ENCODE data around the gene INAFM2. TPM values are rescaled to one million over a fixed set of nuclear protein-coding genes. Genes with fewer than 3 reads are reported as not detected.

INAFM2 gene
- total RNA-seq, 1 experiment from 2014 or later: 15.8 TPM

GRCh38 chr15:40282869-40283614 lies 40.5 kb upstream of the INAFM2 start, which contains the start of gene ANKRD63:
ANKRD63 (minus strand) TSS chr15:40283064; CDS start chr15:40282586, 478 bp downstream.
- H3K36me3 ChIP-seq (replicated peaks; ENCODE audit: control insufficient read depth, insufficient read depth, low read length): no peaks in the 10 kb centered on the region
- H3K27me3 ChIP-seq (ENCODE audit: control insufficient read depth, insufficient read depth, low read length): peaks cover 54% of the 10 kb centered on the region
- peak; percentile 87 for DNase-seq
- peak within 1 kb of the TSS; percentile 50 for H3K4me3 ChIP-seq (ENCODE audit: insufficient read depth, low read depth, low read length)

DNA sequence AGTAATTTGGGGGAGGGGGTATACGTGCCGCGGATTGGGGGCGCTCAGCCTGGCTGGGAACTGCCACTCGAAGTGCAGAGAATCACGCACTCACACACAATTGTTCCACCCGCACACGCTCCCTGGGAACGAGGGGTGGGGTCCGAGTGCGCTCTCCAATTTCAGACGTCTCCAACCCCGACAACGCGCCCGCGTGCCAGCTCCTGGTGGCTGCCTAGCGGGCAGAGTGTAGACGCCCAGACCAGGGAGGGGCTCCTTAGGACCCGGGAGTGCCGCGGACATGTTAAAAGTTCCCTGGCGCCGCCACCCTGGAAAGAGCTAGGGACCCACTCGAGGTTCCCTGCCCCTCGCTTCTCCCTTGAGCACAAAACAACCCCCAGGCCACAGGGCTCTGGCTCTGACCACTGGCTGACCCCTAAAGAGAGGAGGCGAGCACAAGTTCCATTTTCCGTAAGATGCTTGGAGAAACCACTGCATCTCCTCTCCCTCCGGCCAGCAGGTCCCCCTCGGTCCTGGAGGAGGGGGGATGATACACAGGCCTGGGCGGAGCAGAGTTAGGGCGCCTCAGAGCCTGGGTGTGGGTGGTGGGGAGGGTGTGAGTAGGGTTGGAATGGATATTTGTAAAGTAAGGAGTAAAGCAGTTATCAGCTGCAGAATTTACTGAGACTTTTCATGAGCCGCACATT lies 39.7 kb upstream of the INAFM2 start:
- H3K4me3 ChIP-seq (ENCODE audit: insufficient read depth, low read depth, low read length): peak overlapping the region; percentile 50
- peaks cover 52% of the 10 kb centered on the region for H3K27me3 ChIP-seq (ENCODE audit: control insufficient read depth, insufficient read depth, low read length)
- no peaks in the 10 kb centered on the region for H3K36me3 ChIP-seq (replicated peaks; ENCODE audit: control insufficient read depth, insufficient read depth, low read length)
- peak; percentile 84 for DNase-seq

DNA sequence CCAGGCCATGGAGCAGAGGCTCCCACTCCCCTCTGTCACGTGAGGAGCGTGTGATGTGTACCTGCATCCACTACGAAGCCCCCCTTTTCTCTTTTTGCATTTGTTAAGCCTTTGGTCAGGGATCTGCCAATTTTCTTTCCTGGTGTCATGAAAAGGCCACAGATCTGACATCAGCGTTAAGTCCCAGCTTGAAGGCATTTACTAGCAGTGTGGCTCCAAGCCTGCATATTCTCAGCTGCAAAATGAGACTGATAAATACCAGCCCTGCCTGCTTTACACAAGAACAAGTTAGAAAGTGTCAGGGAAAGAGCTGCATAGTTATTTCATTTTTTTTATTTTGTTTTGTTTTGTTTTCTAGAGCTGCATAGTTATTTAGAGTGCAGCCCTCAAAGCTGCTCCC lies 38.3 kb upstream of the INAFM2 start:
- Histone ChIP-seq H3K36me3 (replicated peaks; ENCODE audit: control insufficient read depth, insufficient read depth, low read length) (no peaks in the 10 kb centered on the region), H3K27me3 (ENCODE audit: control insufficient read depth, insufficient read depth, low read length) (peaks cover 47% of the 10 kb centered on the region), H3K4me3 (ENCODE audit: insufficient read depth, low read depth, low read length) (no peak overlapping the region)
- no peak for DNase-seq

DNA sequence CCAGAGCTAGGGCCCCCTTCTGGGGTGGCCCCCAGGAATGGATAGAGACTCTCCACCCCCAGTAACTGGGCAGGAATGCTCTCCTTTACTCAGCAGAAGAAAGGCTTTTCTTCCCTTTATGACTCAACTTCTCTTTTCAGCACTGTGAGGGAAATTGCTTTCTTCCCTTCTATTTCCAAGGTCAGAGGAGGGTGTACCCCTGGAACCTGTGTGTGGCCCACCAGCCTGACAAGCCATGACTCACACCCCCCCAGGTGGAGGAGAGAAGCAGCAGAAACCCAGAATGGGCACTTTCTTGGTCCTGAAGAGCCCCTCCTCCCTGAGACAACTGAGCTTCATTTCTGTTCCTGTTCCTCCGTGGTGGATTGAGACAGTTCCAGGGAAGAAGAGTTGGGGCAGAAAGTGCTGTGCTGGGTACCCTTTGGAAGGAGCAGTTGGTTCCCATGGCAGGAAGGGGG lies 37.9 kb upstream of the INAFM2 start:
- Histone ChIP-seq H3K36me3 (replicated peaks; ENCODE audit: control insufficient read depth, insufficient read depth, low read length) (no peaks in the 10 kb centered on the region), H3K4me3 (ENCODE audit: insufficient read depth, low read depth, low read length) (no peak overlapping the region), H3K27me3 (ENCODE audit: control insufficient read depth, insufficient read depth, low read length) (peaks cover 47% of the 10 kb centered on the region)
- DNase-seq: no peak

DNA sequence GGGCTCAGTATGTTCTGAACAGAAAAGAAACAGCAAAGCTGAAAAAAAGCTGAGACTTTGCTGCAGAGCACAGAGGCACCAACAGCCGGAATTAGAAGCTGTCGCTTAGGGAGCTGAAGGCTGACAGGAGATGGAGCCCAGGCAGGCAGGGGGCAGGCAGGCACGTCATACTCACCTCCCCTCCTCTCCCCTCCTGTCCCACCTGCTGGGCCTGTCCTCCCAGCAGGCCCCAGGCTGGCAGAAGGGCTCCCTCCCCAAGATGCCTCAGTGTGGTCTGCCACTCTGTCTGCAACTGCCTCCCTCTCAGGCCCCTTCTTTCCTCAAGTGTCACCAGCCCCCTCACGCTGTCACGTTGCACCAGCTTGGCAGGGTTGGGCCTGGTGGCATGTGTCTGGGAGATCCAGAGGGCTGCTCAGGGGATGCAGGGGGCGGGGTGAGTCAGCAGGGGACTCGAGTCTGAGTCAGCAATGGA lies 37.4 kb upstream of the INAFM2 start:
- peaks cover 45% of the 10 kb centered on the region for H3K27me3 ChIP-seq (ENCODE audit: control insufficient read depth, insufficient read depth, low read length)
- no peak for DNase-seq
- no peaks in the 10 kb centered on the region for H3K36me3 ChIP-seq (replicated peaks; ENCODE audit: control insufficient read depth, insufficient read depth, low read length)
- H3K4me3 ChIP-seq (ENCODE audit: insufficient read depth, low read depth, low read length): no peak overlapping the region

DNA sequence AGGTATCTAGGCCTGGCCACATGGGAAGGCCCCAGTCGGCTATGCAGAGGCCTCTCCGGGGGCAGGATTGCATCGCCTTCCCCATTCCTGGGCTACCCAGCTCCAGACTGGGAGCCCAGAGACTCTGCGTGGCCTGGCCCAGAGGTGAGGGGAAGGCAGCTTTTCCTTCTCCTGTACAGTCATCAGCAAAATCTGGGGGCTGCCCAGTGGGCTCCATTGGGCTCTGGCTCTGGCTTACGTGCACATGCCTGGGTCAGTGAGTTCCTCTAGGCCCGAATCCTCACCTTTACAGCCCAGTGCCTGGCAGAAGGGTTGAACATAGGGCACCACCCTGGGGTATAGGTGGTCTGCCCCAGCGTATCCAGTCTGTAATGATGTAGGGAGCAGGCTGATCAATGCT lies 36.7 kb upstream of the INAFM2 start:
- no peaks in the 10 kb centered on the region for H3K36me3 ChIP-seq (replicated peaks; ENCODE audit: control insufficient read depth, insufficient read depth, low read length)
- no peak for DNase-seq
- H3K4me3 ChIP-seq (ENCODE audit: insufficient read depth, low read depth, low read length): no peak overlapping the region
- H3K27me3 ChIP-seq (ENCODE audit: control insufficient read depth, insufficient read depth, low read length): peaks cover 45% of the 10 kb centered on the region

DNA sequence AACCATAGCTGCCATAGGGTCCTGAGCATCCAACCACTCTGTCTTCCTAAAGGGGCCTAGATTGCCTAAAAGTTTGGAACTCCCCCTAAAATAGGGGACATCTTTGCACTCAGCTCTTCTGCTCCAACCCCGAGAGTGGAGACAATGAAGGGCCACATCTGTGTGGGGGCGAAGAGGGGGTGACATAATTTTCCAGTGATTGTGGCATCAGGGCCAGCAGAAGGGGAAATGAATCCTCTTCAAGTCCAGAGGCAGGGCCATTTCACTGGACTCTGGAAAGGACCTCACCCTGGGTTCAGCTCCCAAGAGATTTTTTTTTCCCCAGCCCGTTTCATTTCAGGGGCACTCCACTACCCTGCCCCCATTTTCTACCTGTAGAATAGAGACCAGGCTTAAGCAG lies 36.0 kb upstream of the INAFM2 start:
- no peak for DNase-seq
- no peaks in the 10 kb centered on the region for H3K36me3 ChIP-seq (replicated peaks; ENCODE audit: control insufficient read depth, insufficient read depth, low read length)
- H3K4me3 ChIP-seq (ENCODE audit: insufficient read depth, low read depth, low read length): no peak overlapping the region
- peaks cover 46% of the 10 kb centered on the region for H3K27me3 ChIP-seq (ENCODE audit: control insufficient read depth, insufficient read depth, low read length)

- H3K36me3 ChIP-seq (replicated peaks; ENCODE audit: control insufficient read depth, insufficient read depth, low read length): no peaks in the 10 kb centered on the region
- no peak overlapping the region for H3K4me3 ChIP-seq (ENCODE audit: insufficient read depth, low read depth, low read length)
- H3K27me3 ChIP-seq (ENCODE audit: control insufficient read depth, insufficient read depth, low read length): peaks cover 46% of the 10 kb centered on the region
- no peak for DNase-seq
Observed at GRCh38 chr15:40287968-40288367, 35.5 kb upstream of the INAFM2 start.

- Histone ChIP-seq H3K36me3 (replicated peaks; ENCODE audit: control insufficient read depth, insufficient read depth, low read length) (no peaks in the 10 kb centered on the region), H3K27me3 (ENCODE audit: control insufficient read depth, insufficient read depth, low read length) (peaks cover 38% of the 10 kb centered on the region)
- DNase-seq: no peak
Observed at GRCh38 chr15:40289140-40289775, 34.2 kb upstream of the INAFM2 start.

GRCh38 chr15:40290545-40290917 lies 33.0 kb upstream of the INAFM2 start:
- H3K36me3 ChIP-seq (replicated peaks; ENCODE audit: control insufficient read depth, insufficient read depth, low read length): no peaks in the 10 kb centered on the region
- no peak overlapping the region for H3K4me3 ChIP-seq (ENCODE audit: insufficient read depth, low read depth, low read length)
- peaks cover 33% of the 10 kb centered on the region for H3K27me3 ChIP-seq (ENCODE audit: control insufficient read depth, insufficient read depth, low read length)
- no peak for DNase-seq

More at GRCh38 chr15:40289140-40289775, 34.2 kb upstream of the INAFM2 start:
- no peak overlapping the region for H3K4me3 ChIP-seq (ENCODE audit: insufficient read depth, low read depth, low read length)

- H3K36me3 ChIP-seq (replicated peaks; ENCODE audit: control insufficient read depth, insufficient read depth, low read length): no peaks in the 10 kb centered on the region
- peak overlapping the region; percentile 38 for H3K4me3 ChIP-seq (ENCODE audit: insufficient read depth, low read depth, low read length)
- H3K27me3 ChIP-seq (ENCODE audit: control insufficient read depth, insufficient read depth, low read length): peaks cover 33% of the 10 kb centered on the region
- peak; percentile 90 for DNase-seq
Observed at GRCh38 chr15:40290918-40291574, 32.4 kb upstream of the INAFM2 start.

DNA sequence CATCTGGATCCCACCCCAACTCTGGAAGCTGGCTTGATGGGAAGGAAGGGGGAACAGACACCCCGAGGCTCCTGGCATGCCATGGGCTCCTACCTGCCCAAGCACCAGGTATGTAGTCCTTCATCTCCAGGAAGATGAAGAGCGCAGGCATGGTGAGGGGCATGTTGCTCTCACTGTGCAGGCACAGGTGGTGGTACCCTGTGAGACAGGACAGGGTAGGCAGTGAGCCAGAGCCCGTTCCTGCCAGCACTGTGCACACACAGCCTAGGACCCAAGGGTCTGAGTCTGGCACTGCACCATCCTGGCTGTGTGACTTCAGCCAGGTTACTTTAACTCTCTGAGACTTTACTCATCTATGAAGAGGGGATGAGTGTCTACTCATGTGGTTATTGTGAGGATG lies 31.2 kb upstream of the INAFM2 start:
- peaks cover 33% of the 10 kb centered on the region for H3K27me3 ChIP-seq (ENCODE audit: control insufficient read depth, insufficient read depth, low read length)
- H3K4me3 ChIP-seq (ENCODE audit: insufficient read depth, low read depth, low read length): no peak overlapping the region
- DNase-seq: no peak

DNA sequence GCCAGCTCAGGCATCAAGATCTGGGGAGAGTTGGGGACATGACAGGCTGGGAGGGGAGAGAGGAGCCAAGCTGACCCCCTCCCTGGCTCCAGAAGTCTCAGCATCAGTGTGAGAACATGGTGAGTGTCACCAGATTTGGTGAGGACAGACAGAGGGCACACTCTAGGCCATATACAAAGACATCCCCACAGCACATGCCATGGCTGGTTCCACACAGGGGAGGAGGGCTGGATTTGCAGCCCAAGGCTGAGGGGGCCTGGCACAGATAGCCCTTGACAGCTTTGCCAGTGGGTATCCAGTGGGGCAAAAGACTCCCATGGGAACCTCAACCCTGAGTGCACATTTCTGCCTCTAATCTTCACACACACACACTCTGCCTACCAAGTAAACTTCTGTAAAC lies 30.5 kb upstream of the INAFM2 start:
- Histone ChIP-seq H3K36me3 (replicated peaks; ENCODE audit: control insufficient read depth, insufficient read depth, low read length) (no peaks in the 10 kb centered on the region), H3K27me3 (ENCODE audit: control insufficient read depth, insufficient read depth, low read length) (peaks cover 33% of the 10 kb centered on the region), H3K4me3 (ENCODE audit: insufficient read depth, low read depth, low read length) (no peak overlapping the region)
- no peak for DNase-seq

More for the DNA sequence above, 31.2 kb upstream of the INAFM2 start:
- H3K36me3 ChIP-seq (replicated peaks; ENCODE audit: control insufficient read depth, insufficient read depth, low read length): no peaks in the 10 kb centered on the region

All from H7 (cell line).